Measurements from ENCODE around the gene CHRM3.
"Not testable (repeated sequence)": the region's sequence is repeated elsewhere in the genome, so short reads cannot be mapped to it uniquely, and the experiment has no call there.

CHRM3 gene

GRCh38 chr1:239386453-239387303 lies at the start of gene CHRM3:
Gene CHRM3, plus strand, starts transcription at chr1:239386568. Its CDS starts 520,884 bp downstream, at chr1:239907452.
- DNase-seq (ENCODE audit: low spot score): peak; percentile 73

- no peak for DNase-seq (ENCODE audit: low spot score)
Observed at GRCh38 chr1:239337799-239338430, 48.5 kb upstream of the CHRM3 start.

DNA sequence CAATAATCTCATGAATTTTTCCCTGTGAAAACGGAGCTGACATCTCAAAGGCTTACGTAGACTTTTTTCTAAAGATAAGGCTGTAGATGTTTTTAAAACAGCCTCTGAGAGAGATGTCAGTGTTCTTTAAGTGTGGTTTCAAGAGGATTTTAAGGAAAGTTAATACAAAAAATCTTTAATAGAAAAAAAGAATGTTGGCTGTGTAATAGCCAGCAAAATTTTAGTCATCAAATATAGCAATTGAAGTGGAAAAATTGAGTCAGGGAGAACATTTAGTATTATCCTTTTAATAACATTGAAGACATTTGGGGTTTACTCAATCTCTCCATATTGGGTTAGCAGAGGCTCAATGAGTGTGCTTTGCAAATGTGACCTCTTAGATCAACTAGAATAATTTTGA lies 38.6 kb upstream of the CHRM3 start:
- no peak for DNase-seq (ENCODE audit: low spot score)

DNA sequence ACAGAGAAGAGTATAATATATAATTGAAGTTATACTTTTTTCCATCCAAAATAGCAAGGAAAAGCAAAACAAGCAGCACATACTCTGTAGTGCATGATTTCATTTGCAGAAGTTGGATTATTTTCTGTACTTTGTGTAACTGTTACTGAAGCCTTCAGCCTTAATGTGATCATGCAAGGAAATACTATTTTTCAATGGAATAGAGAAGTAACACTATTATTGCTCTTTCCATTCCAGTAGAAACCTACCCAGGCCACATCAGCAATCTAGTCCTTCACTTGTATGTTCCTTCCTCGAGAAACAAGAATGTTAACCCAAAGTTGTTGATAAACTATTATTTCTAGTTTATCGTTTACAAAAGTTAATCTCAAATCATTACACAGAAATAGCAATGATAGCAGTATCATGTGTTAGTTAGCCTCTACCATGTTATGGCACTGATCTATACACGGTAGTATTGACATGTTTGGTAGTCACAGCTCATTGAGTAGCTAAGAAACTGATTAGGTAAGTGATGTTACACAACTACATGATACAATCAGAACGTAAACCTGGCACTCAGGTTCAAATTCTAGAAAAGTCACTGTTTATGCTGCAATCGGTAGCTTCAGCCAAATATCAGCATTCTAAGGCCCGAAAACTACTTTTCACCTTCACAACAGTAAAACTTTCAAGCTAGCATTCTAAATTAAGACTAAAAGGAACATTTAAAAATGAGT lies 37.6 kb upstream of the CHRM3 start:
- DNase-seq (ENCODE audit: low spot score): no peak

GRCh38 chr1:239349699-239350098 lies 36.7 kb upstream of the CHRM3 start:
- no peak for DNase-seq (ENCODE audit: low spot score)

DNA sequence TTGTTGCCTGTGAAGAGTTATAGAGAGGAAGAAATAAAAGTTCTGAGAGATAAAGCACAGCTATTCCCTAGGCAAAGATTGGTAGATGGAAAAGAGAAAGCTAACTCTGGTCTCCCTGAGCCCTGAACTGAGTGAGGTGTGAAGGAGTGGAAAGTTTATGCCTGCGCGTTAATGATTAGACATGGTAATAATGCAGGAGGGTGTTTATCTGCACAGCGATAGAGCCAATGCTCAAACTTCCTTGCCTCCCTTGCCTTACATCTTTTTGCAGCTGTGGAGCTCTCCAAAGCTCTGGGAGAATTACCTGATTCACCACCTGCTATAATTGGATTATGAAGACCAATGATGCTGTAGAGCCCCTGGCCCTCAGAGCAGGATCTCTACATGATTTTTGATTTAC lies 32.8 kb upstream of the CHRM3 start:
- DNase-seq (ENCODE audit: low spot score): no peak

DNA sequence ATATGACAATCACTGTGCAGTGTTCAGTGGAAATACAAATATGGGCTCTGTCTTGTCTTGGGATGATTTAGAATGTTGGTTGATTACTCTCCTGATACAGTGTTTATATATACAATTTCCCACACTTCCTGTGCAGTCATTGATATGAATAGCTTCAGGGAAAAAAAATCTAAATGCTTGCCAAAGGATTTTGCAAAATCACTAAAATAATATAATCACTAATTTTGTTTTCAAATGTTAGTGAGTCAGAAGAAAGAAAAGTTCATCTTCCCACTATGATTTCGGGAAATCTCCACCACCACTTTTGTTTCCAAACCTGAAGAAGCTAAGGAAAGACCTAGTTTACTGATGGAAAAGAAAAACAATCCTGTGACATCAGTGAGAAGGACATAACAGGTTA lies 32.1 kb upstream of the CHRM3 start:
- no peak for DNase-seq (ENCODE audit: low spot score)

- DNase-seq (ENCODE audit: low spot score): no peak
Observed at GRCh38 chr1:239357867-239358266, 28.5 kb upstream of the CHRM3 start.

GRCh38 chr1:239361403-239361802 lies 25.0 kb upstream of the CHRM3 start:
- no peak for DNase-seq (ENCODE audit: low spot score)

- no peak for DNase-seq (ENCODE audit: low spot score)
Observed at GRCh38 chr1:239363930-239364329, 22.4 kb upstream of the CHRM3 start.

DNA sequence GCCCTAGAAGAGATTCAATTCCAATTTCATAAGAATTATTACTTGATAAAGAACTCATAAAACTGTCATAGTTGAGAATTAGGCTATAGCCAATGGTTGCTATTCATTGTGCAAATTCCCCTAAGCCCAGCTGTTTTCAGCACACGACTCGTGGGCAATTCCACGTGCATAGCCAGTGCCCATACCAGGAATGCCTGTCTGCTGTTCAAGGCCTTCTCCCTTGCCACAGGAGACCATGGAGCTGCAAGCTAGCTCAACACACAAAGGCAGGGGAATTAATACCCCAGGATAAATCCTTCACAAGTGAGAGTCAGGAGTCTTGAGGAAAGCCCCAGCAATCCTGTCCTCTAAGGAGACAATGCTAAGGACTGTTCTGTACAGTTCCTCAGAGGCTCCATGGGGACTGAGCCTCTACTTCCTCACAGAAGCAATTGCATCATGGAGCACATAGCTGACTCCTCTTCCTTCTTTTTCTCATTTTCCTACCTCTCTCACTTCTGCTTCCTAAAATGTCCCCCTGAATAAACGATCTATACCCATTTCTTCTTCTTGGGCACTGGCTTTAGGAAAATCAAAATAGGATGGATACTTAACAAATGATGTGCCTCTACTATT lies 19.1 kb upstream of the CHRM3 start:
- DNase-seq (ENCODE audit: low spot score): no peak

- no peak for DNase-seq (ENCODE audit: low spot score)
Observed at GRCh38 chr1:239368436-239369109, 17.8 kb upstream of the CHRM3 start.

DNA sequence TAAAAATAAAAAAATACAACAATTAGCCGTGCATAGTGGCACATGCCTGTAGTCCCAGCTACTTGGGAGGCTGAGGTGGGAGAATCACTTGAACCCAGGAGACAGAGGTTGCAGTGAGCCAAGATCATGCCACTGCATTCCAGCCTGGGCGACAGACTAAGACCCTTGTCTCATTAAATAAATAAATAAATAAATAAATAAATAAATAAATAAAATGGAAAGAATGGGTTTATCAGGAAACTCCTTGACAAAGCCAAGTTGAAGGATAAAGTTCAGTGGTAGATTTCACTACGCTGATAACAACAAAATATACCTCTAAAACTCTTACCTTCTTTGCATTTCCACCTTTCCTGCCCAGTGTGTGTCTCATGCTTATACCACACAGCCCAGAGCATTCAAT lies 15.5 kb upstream of the CHRM3 start:
- not testable (repeated sequence) for DNase-seq (ENCODE audit: low spot score)

DNA sequence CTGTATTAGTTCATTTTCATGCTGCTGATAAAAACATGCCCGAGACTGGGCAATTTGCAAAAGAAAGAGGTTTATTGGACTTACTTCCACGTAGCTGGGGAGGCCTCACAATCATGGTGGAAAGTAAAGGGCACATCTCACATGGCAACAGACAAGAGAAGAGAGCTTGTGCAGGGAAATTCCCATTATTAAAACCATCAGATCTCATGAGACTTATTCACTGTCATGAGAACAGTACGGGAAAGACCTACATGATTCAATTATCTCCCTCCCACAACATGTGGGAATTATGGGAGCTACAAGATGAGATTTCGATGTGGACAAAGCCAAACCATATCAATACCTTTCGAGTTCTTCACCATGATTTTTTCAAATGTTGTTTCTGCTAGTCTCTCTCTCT lies 3.7 kb upstream of the CHRM3 start:
- DNase-seq (ENCODE audit: low spot score): no peak

- DNase-seq (ENCODE audit: low spot score): no peak
Observed at GRCh38 chr1:239383714-239384113, 2.7 kb upstream of the CHRM3 start.

DNA sequence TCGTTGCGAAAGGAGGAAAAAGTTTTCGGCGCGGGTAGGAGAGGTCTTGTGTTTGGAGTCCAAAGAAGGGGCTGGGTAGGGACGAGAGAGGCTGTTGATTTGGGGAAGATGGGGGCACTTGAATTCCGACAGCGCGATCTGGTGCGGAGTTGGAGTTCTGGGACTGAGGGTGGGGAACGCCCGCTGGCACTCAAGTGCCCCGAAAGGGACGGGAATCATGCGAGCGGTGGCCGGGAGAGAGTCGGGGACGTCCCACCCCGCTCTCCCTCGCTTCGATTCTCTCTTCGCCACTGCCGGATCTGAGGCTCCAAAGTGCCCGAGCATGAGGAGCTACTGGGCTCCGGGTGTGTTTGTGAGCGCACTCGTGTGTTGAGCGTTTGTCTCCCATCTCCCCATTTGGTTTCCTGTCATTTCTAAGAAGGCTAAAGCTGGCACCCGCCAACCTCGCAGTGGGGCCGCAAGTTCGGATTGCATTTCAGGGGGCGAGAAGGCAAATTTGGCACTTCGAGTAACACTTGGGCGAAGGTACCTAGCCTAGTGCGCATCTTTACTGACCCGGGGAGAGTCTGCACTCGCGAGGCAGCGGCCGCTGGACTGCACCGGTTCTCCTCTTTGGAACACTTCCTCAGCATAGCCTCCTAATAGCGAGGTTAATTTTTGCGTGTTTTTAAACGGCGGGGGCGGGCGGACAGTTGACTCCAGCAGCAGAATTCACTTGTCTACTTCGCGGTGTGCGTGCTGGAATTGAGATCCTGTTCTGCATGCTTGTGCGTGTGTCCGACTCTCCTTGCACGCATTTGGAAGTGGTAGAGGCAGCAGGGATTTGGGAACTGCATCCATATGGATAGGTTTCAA lies 1.2 kb downstream of the CHRM3 start:
- DNase-seq (ENCODE audit: low spot score): peak; percentile 65

DNA sequence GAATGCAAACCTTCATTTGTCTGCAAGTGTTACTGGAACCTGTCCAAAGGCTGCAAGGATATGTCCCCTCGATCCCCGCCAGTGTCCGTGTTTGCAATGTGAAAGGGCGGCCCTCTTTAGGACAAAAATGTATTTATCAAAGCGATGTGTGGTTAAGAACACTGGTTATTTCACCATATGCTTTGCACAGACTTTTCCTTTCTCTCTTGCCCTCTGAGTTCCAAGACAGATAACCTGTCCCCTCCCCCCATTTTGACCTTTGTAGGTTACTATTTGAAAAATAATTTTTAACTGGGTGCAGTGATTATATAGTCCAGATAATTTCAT lies 1.8 kb downstream of the CHRM3 start:
- no peak for DNase-seq (ENCODE audit: low spot score)

- no peak for DNase-seq (ENCODE audit: low spot score)
Observed at GRCh38 chr1:239388578-239388977, 2.2 kb downstream of the CHRM3 start.

GRCh38 chr1:239389703-239390102 lies 3.3 kb downstream of the CHRM3 start:
- DNase-seq (ENCODE audit: low spot score): no peak

DNA sequence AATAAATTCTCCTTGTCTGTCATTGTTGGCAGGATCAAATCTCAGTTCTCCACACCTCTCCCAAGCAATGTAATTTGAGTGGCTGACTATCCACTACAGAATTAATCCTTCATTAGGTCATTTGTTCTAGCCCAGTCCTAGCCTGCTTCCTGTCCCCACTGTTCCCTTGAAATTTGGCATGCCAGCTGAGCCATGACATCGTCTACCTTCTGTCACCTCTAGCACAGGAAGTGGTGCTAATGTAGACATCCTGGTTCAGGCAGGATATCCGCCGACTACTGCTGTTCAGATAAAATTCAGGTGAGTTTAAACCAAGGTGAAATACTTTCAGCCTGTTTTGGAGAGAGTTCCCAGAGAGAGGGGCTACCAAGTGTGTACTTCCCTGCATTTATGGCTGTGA lies 5.9 kb downstream of the CHRM3 start:
- DNase-seq (ENCODE audit: low spot score): no peak

- DNase-seq (ENCODE audit: low spot score): no peak
Observed at GRCh38 chr1:239394107-239394506, 7.7 kb downstream of the CHRM3 start.

Data from left forelimb (tissue), 1 donor.